Measurements from ENCODE around the gene CSF1. TPM values are rescaled to one million over a fixed set of nuclear protein-coding genes. Genes with fewer than 3 reads are reported as not detected.
"Not testable (repeated sequence)": the region's sequence is repeated elsewhere in the genome, so short reads cannot be mapped to it uniquely, and the experiment has no call there.

The CSF1 gene
- total and polyA plus RNA-seq, 2 experiments from 2014 or later = 1.4 to 3.5 TPM

DNA sequence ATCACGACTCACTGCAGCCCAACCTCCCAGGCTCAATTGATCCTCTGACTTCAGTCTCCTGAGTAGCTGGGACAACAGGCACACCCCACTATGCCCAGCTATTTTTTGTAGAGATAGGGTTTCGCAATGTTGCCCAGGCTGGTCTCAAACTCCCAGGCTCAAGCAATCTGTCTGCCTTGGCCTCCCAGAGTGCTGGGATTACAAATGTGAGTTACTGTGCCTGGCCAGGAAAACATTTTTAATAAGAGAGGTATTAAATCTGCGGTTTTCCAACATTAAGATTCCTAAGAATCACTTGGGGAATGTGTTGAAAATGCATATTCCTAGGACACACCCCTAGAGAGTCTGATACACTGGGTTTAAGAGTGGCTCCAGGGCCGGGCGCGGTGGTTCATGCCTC is 8.7 kb downstream of the CSF1 start (continued):
- TF ChIP-seq ZNF462 (CRISPR knock-in tag; IDR thresholded peaks at IDR 0.05) (no peak), ZNF331 (CRISPR knock-in tag; IDR thresholded peaks at IDR 0.05; ENCODE audit: low read depth) (no peak), EZH2 (IDR thresholded peaks at IDR 0.05; ENCODE audit: low read depth, unreplicated experiment) (no peak), ZNF114 (CRISPR knock-in tag; IDR thresholded peaks at IDR 0.05) (no peak), STAT1 (IDR thresholded peaks at IDR 0.05; ENCODE audit: unreplicated experiment) (no peak)
- TF ChIP-seq, protein P1, sequence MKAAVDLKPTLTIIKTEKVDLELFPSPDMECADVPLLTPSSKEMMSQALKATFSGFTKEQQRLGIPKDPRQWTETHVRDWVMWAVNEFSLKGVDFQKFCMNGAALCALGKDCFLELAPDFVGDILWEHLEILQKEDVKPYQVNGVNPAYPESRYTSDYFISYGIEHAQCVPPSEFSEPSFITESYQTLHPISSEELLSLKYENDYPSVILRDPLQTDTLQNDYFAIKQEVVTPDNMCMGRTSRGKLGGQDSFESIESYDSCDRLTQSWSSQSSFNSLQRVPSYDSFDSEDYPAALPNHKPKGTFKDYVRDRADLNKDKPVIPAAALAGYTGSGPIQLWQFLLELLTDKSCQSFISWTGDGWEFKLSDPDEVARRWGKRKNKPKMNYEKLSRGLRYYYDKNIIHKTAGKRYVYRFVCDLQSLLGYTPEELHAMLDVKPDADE (IDR thresholded peaks at IDR 0.05) = no peak
- TF ChIP-seq, protein P2, sequence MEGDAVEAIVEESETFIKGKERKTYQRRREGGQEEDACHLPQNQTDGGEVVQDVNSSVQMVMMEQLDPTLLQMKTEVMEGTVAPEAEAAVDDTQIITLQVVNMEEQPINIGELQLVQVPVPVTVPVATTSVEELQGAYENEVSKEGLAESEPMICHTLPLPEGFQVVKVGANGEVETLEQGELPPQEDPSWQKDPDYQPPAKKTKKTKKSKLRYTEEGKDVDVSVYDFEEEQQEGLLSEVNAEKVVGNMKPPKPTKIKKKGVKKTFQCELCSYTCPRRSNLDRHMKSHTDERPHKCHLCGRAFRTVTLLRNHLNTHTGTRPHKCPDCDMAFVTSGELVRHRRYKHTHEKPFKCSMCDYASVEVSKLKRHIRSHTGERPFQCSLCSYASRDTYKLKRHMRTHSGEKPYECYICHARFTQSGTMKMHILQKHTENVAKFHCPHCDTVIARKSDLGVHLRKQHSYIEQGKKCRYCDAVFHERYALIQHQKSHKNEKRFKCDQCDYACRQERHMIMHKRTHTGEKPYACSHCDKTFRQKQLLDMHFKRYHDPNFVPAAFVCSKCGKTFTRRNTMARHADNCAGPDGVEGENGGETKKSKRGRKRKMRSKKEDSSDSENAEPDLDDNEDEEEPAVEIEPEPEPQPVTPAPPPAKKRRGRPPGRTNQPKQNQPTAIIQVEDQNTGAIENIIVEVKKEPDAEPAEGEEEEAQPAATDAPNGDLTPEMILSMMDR (conservative IDR thresholded peaks at IDR 0.05; ENCODE audit: low read depth in 2 of 2) = no peak

DNA sequence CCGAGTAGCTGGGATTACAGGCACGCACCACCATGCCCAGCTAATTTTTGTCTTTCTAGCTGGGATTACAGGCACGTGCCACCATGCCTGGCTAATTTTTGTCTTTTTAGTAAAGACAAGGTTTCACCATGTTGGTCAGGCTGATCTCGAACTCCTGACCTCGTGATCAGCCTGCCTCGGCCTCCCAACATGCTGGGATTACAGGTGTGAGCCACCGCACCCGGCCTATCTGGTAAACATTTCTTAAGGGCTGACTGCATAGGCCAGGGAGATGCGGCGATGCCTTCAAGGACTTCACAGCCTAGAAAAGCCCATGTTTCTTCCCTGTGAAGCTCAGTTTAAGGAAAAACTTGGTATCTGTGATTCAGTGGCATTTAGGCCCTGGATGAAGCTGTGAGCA is 9.7 kb downstream of the CSF1 start:
- not testable (repeated sequence) for H3K4me3 ChIP-seq; H3K4me2 ChIP-seq; H3K27ac ChIP-seq (ENCODE audit: low read depth); H3K4me3 Mint-ChIP-seq; H3K27me3 Mint-ChIP-seq (ENCODE audit: insufficient read depth, low read depth, poor library complexity); H4K20me1 ChIP-seq (replicated peaks; ENCODE audit: insufficient read depth); H3K4me1 Mint-ChIP-seq; DNase-seq (ENCODE audit: low spot score); H3K27me3 ChIP-seq (ENCODE audit: insufficient read depth); H3K36me3 ChIP-seq (ENCODE audit: insufficient read depth); H2AFZ ChIP-seq; H3K27ac Mint-ChIP-seq; ATAC-seq; H3K9me2 ChIP-seq (ENCODE audit: insufficient read depth); H3K4me1 ChIP-seq (ENCODE audit: insufficient read depth); H3K9me3 Mint-ChIP-seq; H3F3A ChIP-seq (replicated peaks; ENCODE audit: low read depth); H3K79me2 ChIP-seq (replicated peaks; ENCODE audit: insufficient read depth)
- peaks cover 13% of the 10 kb centered on the region for H3K36me3 Mint-ChIP-seq (ENCODE audit: low read depth)

All from GM23338 (cell line).